HepG2 (cell line): ENCODE results near the gene LXN. TPM values are rescaled to one million over a fixed set of nuclear protein-coding genes. Genes with fewer than 3 reads are reported as not detected.

Experiments used
- CHCHD3 ChIP-seq: sonication (generic); formaldehyde crosslinking; IDR thresholded peaks from 2 replicates; pipeline ENCODE4 v1.8.0; 2022; ENCODE audit warnings: mild to moderate bottlenecking, missing genetic modification reagents, moderate library complexity
- EEA1 ChIP-seq: sonication (generic); formaldehyde crosslinking; IDR thresholded peaks from 2 replicates; pipeline ENCODE4 v1.5.1; 2020; ENCODE audit warnings: mild to moderate bottlenecking, missing genetic modification reagents, borderline replicate concordance
- JUNB ChIP-seq: sonication (generic); formaldehyde crosslinking; IDR thresholded peaks from 2 replicates; pipeline ENCODE4 v1.8.0; 2022; ENCODE audit warnings: missing genetic modification reagents, mild to moderate bottlenecking, borderline replicate concordance
- MTF2 ChIP-seq: sonication (generic); formaldehyde crosslinking; IDR thresholded peaks from 2 replicates; pipeline ENCODE4 v1.5.0; 2020; ENCODE audit warnings: missing genetic modification reagents, borderline replicate concordance
- MZF1 ChIP-seq: sonication (generic); formaldehyde crosslinking; IDR thresholded peaks from 2 replicates; pipeline ENCODE4 v1.8.1; 2023; ENCODE audit warnings: mild to moderate bottlenecking, missing genetic modification reagents, borderline replicate concordance
- RERE ChIP-seq: IDR thresholded peaks from 2 replicates; pipeline ENCODE4 v1.6.1; 2016; ENCODE audit warnings: low read depth, missing genetic modification reagents, missing compliant biosample characterization
- ZBTB2 ChIP-seq: sonication (generic); formaldehyde crosslinking; IDR thresholded peaks from 2 replicates; pipeline ENCODE4 v1.8.0; 2022; ENCODE audit warnings: low read depth, missing genetic modification reagents
- ZSCAN20 ChIP-seq: sonication (generic); formaldehyde crosslinking; IDR thresholded peaks from 2 replicates; pipeline ENCODE4 v1.4.0; 2020; ENCODE audit warnings: missing genetic modification reagents, mild to moderate bottlenecking, borderline replicate concordance
- polyA plus RNA-seq, 8 experiments: library from polyadenylated mRNA; depleted of rRNA in 3 of 8; stranded (reverse) in 7 of 8; unstranded in 1 of 8; fragments of >200 nt; fragmentation: Illumina TruSeq in 4 of 8; extraction: Trizol in 4 of 8; gene quantifications; 2 replicates each; pipeline versions ENCODE4 v1.2.1 to v1.2.3, GENCODE V29; 2011 to 2016; ENCODE audit warnings: low read depth in 4 of 8, missing spikeins in 1 of 8, mixed read lengths in 1 of 8; ENCODE audit not compliant: insufficient read depth in 1 of 8
- total RNA-seq, 5 experiments: library from RNA; depleted of rRNA; stranded (reverse); fragments of >200 nt; fragmentation: Illumina TruSeq; extraction: Trizol; gene quantifications; 2 replicates each; pipeline ENCODE4 v1.2.3, GENCODE V29; 2016; ENCODE audit warnings: low read depth in 1 of 5
- TF ChIP-seq, protein P1 (sequence below): sonication (generic); formaldehyde crosslinking; IDR thresholded peaks from 2 replicates; pipeline ENCODE4 v1.4.0; 2020; ENCODE audit warnings: missing genetic modification reagents, mild to moderate bottlenecking, borderline replicate concordance
- TF ChIP-seq, protein P2 (sequence below): sonication (generic); formaldehyde crosslinking; IDR thresholded peaks from 2 replicates; pipeline ENCODE4 v1.5.0; 2020; ENCODE audit warnings: mild to moderate bottlenecking, missing genetic modification reagents
- TF ChIP-seq, protein P3 (sequence below): IDR thresholded peaks from 2 replicates; pipeline ENCODE4 v1.6.1; 2012; ENCODE audit warnings: low read length, improper control_type of control experiment

LXN gene
- total and polyA plus RNA-seq, 2 of the 13 experiments (the other 11 are each of a cell fraction or from before 2014, with no cell fraction given) = not detected

GRCh38 chr3:158644345-158644908 is 28.0 kb downstream of the LXN start, which contains the start of gene GFM1 (continued):
- TF ChIP-seq, protein P1, sequence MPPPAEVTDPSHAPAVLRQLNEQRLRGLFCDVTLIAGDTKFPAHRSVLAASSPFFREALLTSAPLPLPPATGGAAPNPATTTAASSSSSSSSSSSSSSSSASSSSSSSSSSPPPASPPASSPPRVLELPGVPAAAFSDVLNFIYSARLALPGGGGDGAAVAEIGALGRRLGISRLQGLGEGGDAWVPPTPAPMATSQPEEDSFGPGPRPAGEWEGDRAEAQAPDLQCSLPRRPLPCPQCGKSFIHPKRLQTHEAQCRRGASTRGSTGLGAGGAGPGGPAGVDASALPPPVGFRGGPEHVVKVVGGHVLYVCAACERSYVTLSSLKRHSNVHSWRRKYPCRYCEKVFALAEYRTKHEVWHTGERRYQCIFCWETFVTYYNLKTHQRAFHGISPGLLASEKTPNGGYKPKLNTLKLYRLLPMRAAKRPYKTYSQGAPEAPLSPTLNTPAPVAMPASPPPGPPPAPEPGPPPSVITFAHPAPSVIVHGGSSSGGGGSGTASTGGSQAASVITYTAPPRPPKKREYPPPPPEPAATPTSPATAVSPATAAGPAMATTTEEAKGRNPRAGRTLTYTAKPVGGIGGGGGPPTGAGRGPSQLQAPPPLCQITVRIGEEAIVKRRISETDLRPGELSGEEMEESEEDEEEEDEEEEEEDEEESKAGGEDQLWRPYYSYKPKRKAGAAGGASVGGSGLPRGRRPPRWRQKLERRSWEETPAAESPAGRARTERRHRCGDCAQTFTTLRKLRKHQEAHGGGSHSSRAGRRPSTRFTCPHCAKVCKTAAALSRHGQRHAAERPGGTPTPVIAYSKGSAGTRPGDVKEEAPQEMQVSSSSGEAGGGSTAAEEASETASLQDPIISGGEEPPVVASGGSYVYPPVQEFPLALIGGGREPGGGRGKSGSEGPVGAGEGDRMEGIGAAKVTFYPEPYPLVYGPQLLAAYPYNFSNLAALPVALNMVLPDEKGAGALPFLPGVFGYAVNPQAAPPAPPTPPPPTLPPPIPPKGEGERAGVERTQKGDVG (CRISPR knock-in tag) = no peak
- TF ChIP-seq ZBTB2 (CRISPR knock-in tag) (peak; percentile 91), RERE (no peak), ZSCAN20 (no peak), CHCHD3 (CRISPR knock-in tag) (no peak), JUNB (CRISPR knock-in tag) (no peak), MTF2 (no peak; the same call in 1 of the 2 replicates), MZF1 (peak; percentile 79; the same call in 1 of the 2 replicates), EEA1 (CRISPR knock-in tag) (0 out of 2 replicates have a peak, but pooled peaks have one; percentile 44)
- TF ChIP-seq, protein P2, sequence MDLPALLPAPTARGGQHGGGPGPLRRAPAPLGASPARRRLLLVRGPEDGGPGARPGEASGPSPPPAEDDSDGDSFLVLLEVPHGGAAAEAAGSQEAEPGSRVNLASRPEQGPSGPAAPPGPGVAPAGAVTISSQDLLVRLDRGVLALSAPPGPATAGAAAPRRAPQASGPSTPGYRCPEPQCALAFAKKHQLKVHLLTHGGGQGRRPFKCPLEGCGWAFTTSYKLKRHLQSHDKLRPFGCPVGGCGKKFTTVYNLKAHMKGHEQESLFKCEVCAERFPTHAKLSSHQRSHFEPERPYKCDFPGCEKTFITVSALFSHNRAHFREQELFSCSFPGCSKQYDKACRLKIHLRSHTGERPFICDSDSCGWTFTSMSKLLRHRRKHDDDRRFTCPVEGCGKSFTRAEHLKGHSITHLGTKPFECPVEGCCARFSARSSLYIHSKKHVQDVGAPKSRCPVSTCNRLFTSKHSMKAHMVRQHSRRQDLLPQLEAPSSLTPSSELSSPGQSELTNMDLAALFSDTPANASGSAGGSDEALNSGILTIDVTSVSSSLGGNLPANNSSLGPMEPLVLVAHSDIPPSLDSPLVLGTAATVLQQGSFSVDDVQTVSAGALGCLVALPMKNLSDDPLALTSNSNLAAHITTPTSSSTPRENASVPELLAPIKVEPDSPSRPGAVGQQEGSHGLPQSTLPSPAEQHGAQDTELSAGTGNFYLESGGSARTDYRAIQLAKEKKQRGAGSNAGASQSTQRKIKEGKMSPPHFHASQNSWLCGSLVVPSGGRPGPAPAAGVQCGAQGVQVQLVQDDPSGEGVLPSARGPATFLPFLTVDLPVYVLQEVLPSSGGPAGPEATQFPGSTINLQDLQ (CRISPR knock-in tag) = no peak; the same call in 1 of the 2 replicates
- TF ChIP-seq, protein P3, sequence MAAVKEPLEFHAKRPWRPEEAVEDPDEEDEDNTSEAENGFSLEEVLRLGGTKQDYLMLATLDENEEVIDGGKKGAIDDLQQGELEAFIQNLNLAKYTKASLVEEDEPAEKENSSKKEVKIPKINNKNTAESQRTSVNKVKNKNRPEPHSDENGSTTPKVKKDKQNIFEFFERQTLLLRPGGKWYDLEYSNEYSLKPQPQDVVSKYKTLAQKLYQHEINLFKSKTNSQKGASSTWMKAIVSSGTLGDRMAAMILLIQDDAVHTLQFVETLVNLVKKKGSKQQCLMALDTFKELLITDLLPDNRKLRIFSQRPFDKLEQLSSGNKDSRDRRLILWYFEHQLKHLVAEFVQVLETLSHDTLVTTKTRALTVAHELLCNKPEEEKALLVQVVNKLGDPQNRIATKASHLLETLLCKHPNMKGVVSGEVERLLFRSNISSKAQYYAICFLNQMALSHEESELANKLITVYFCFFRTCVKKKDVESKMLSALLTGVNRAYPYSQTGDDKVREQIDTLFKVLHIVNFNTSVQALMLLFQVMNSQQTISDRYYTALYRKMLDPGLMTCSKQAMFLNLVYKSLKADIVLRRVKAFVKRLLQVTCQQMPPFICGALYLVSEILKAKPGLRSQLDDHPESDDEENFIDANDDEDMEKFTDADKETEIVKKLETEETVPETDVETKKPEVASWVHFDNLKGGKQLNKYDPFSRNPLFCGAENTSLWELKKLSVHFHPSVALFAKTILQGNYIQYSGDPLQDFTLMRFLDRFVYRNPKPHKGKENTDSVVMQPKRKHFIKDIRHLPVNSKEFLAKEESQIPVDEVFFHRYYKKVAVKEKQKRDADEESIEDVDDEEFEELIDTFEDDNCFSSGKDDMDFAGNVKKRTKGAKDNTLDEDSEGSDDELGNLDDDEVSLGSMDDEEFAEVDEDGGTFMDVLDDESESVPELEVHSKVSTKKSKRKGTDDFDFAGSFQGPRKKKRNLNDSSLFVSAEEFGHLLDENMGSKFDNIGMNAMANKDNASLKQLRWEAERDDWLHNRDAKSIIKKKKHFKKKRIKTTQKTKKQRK = no peak
